PFSK-1 (cell line): Measurements from ENCODE around the gene NRXN3.

ENCODE experiments used
- FOXP2 ChIP-seq: optimal IDR thresholded peaks from 2 replicates; pipeline ENCODE3; 2011; ENCODE audit warnings: borderline replicate concordance, control low read depth, inconsistent platforms; ENCODE audit not compliant: insufficient read depth; ENCODE audit errors: extremely low read length, extremely low read depth
- POLR2AphosphoS5 ChIP-seq: IDR thresholded peaks from 2 replicates; pipeline ENCODE4 v1.6.1; 2012; ENCODE audit warnings: low read depth, mild to moderate bottlenecking, control low read depth, low read length, moderate library complexity
- REST ChIP-seq, 2 experiments: IDR thresholded peaks; 2 replicates each; pipeline versions ENCODE4 v1.6.1 to v1.8.0; 2011 to 2012; ENCODE audit warnings: low read depth in 2 of 2, low read length in 2 of 2, control low read depth in 1 of 2, inconsistent platforms in 1 of 2, mild to moderate bottlenecking in 1 of 2, moderate library complexity in 1 of 2; ENCODE audit not compliant: insufficient read depth in 1 of 2
- SIN3A ChIP-seq: IDR thresholded peaks from 2 replicates; pipeline ENCODE4 v1.6.1; 2012; ENCODE audit warnings: mild to moderate bottlenecking, low read length, moderate library complexity, borderline replicate concordance; ENCODE audit not compliant: insufficient read depth
- TAF1 ChIP-seq: IDR thresholded peaks from 2 replicates; pipeline ENCODE4 v1.6.1; 2012; ENCODE audit warnings: low read length, control low read depth, borderline replicate concordance; ENCODE audit not compliant: insufficient read depth

Gene NRXN3

GRCh38 chr14:79383475-79383874, 1213.3 kb downstream of the NRXN3 start:
- TF ChIP-seq REST (IDR thresholded peaks at IDR 0.05; ENCODE audit: insufficient read depth in 1 of 2, low read depth in 2 of 2, low read length in 2 of 2) (no peak), SIN3A (no peak), FOXP2 (no peak), TAF1 (no peak)

- TF ChIP-seq FOXP2 (no peak), REST (IDR thresholded peaks at IDR 0.05; ENCODE audit: insufficient read depth in 1 of 2, low read depth in 2 of 2, low read length in 2 of 2) (no peak), SIN3A (no peak), POLR2AphosphoS5 (no peak), TAF1 (no peak)
Observed at GRCh38 chr14:79395061-79395460, 1224.9 kb downstream of the NRXN3 start.

- TF ChIP-seq TAF1 (no peak), POLR2AphosphoS5 (no peak), REST (IDR thresholded peaks at IDR 0.05; ENCODE audit: insufficient read depth in 1 of 2, low read depth in 2 of 2, low read length in 2 of 2) (no peak), SIN3A (no peak), FOXP2 (no peak)
Observed at GRCh38 chr14:79404874-79405511, 1234.8 kb downstream of the NRXN3 start.

- TF ChIP-seq SIN3A: no peak
- no peak for TF ChIP-seq REST (IDR thresholded peaks at IDR 0.05; ENCODE audit: insufficient read depth in 1 of 2, low read depth in 2 of 2, low read length in 2 of 2)
- no peak for TF ChIP-seq POLR2AphosphoS5
- TF ChIP-seq FOXP2: no peak
- TF ChIP-seq TAF1: no peak
Observed at GRCh38 chr14:79405512-79405910, 1235.3 kb downstream of the NRXN3 start.
